Sigmoid colon (tissue), 4 donors: ENCODE measurements around the gene GFOD2.

ENCODE experiments used
- CTCF ChIP-seq, 4 experiments: fragments of 450-650 bp in 3 of 4; fragments of 200-600 bp in 1 of 4; IDR thresholded peaks; one replicate each; pipeline ENCODE4 v1.5.1; 2016 to 2019; ENCODE audit warnings: antibody characterized with exemption in 4 of 4, mild to moderate bottlenecking in 3 of 4, moderate library complexity in 2 of 4
- EP300 ChIP-seq, 4 donors: sonication (generic); formaldehyde crosslinking; IDR thresholded peaks; one replicate each; pipeline ENCODE4 v1.6.1; 2017; ENCODE audit warnings: antibody characterized with exemption in 4 of 4
- POLR2A ChIP-seq, 2 donors: fragments of 450-650 bp; IDR thresholded peaks; one replicate each; pipeline ENCODE4 v1.6.1; 2016; ENCODE audit warnings: antibody characterized with exemption in 2 of 2, mild to moderate bottlenecking in 2 of 2, moderate library complexity in 2 of 2

- no peak for TF ChIP-seq CTCF (IDR thresholded peaks at IDR 0.05)
- TF ChIP-seq POLR2A (IDR thresholded peaks at IDR 0.05), result no peak
- TF ChIP-seq EP300 (IDR thresholded peaks at IDR 0.05), result no peak
These were observed 53.0 kb downstream of the GFOD2 start for GRCh38 chr16:67666032-67666551.
